ENCODE measurements around the gene PPP2R5D. TPM values are rescaled to one million over a fixed set of nuclear protein-coding genes. Genes with fewer than 3 reads are reported as not detected.

PPP2R5D gene
- total and polyA plus RNA-seq, 2 experiments from 2014 or later, result 30.8 to 35.2 TPM

DNA sequence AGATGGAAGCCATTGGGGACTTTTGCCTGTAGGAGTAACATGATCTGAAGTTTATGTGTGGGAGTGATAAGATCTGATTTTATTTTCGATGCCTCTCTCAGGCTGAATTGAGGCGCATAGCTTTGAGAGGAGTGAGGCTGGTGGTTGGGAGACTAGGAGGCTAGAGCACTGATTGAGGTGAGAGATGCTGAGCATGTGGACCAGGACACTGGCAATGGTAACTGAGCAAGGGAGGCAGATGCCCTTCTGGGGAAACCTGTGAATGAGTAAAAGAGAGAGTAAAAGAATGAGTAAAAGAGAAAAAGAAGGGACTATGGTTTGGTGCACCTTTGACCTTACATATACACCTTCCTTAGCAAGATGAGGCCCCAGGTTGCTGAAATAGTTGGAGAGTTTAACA is 40.1 kb downstream of the PPP2R5D start:
- Histone ChIP-seq H3K27me3 (no peaks in the 10 kb centered on the region), H3K27ac (no peak overlapping the region), H3K36me3 (replicated peaks; ENCODE audit: insufficient read depth, low read depth) (peaks cover 4% of the 10 kb centered on the region), H3K79me2 (peaks cover 36% of the 10 kb centered on the region), H3K4me3 (no peak overlapping the region), H3K9me2 (replicated peaks; ENCODE audit: insufficient read depth) (no peaks in the 10 kb centered on the region), H2AFZ (no peak overlapping the region), H3K4me1 (ENCODE audit: insufficient read depth) (peaks cover 15% of the 10 kb centered on the region), H3K4me2 (no peak overlapping the region), H4K20me1 (ENCODE audit: insufficient read depth, poor library complexity, severe bottlenecking) (peaks cover 4% of the 10 kb centered on the region), H3K9me3 (ENCODE audit: low read depth) (no peaks in the 10 kb centered on the region)
- WGBS (ENCODE audit: low lambda C conversion rate, missing lambda C conversion rate), result 93% methylated on average over 2 of the region's 2 CpGs
- TF ChIP-seq, protein P1, sequence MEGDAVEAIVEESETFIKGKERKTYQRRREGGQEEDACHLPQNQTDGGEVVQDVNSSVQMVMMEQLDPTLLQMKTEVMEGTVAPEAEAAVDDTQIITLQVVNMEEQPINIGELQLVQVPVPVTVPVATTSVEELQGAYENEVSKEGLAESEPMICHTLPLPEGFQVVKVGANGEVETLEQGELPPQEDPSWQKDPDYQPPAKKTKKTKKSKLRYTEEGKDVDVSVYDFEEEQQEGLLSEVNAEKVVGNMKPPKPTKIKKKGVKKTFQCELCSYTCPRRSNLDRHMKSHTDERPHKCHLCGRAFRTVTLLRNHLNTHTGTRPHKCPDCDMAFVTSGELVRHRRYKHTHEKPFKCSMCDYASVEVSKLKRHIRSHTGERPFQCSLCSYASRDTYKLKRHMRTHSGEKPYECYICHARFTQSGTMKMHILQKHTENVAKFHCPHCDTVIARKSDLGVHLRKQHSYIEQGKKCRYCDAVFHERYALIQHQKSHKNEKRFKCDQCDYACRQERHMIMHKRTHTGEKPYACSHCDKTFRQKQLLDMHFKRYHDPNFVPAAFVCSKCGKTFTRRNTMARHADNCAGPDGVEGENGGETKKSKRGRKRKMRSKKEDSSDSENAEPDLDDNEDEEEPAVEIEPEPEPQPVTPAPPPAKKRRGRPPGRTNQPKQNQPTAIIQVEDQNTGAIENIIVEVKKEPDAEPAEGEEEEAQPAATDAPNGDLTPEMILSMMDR (IDR thresholded peaks at IDR 0.05; ENCODE audit: poor library complexity), result no peak
- TF ChIP-seq EZH2 (IDR thresholded peaks at IDR 0.05; ENCODE audit: borderline replicate concordance) (no peak), EZH2phosphoT487 (IDR thresholded peaks at IDR 0.05; ENCODE audit: low read depth, severe bottlenecking, unreplicated experiment) (no peak)
- no peak for DNase-seq (ENCODE audit: low spot score)

DNA sequence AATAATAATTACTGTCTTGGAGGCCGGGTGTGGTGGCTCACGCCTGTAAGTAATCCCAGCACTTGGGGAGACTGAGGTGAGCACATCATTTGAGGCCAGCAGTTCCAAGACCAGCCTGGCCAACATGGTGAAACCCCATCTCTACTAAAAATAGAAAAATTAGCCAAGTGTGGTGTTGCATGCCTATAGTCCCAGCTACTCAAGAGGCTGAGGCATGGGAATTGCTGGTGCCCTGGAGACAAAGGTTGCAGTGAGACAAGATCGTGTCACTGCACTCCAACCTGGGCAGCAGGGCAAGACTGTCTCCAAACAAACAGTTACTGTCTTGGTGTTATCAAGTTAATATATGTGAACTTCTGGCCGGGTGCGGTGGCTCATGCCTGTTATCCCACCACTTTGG is 42.0 kb downstream of the PPP2R5D start:
- Histone ChIP-seq H3K4me2 (no peak overlapping the region), H2AFZ (no peak overlapping the region), H3K4me1 (ENCODE audit: insufficient read depth) (peaks cover 8% of the 10 kb centered on the region), H3K4me3 (no peak overlapping the region), H3K9me2 (replicated peaks; ENCODE audit: insufficient read depth) (no peaks in the 10 kb centered on the region), H4K20me1 (ENCODE audit: insufficient read depth, poor library complexity, severe bottlenecking) (peaks cover 4% of the 10 kb centered on the region), H3K36me3 (replicated peaks; ENCODE audit: insufficient read depth, low read depth) (peaks cover 4% of the 10 kb centered on the region), H3K79me2 (peaks cover 36% of the 10 kb centered on the region), H3K27me3 (no peaks in the 10 kb centered on the region), H3K27ac (no peak overlapping the region), H3K9me3 (ENCODE audit: low read depth) (no peaks in the 10 kb centered on the region)
- no peak for DNase-seq (ENCODE audit: low spot score)
- TF ChIP-seq EZH2phosphoT487 (IDR thresholded peaks at IDR 0.05; ENCODE audit: low read depth, severe bottlenecking, unreplicated experiment) (no peak), EZH2 (IDR thresholded peaks at IDR 0.05; ENCODE audit: borderline replicate concordance) (no peak)
- TF ChIP-seq, protein P1 (IDR thresholded peaks at IDR 0.05; ENCODE audit: poor library complexity), result no peak
- 94% methylated on average over 5 of the region's 5 CpGs for WGBS (ENCODE audit: low lambda C conversion rate, missing lambda C conversion rate)

GRCh38 chr6:43029120-43029519 is 44.8 kb downstream of the PPP2R5D start:
- TF ChIP-seq, protein P1 (IDR thresholded peaks at IDR 0.05; ENCODE audit: poor library complexity), result no peak
- no peak for TF ChIP-seq EZH2phosphoT487 (IDR thresholded peaks at IDR 0.05; ENCODE audit: low read depth, severe bottlenecking, unreplicated experiment)
- 92% methylated on average over 9 of the region's 9 CpGs for WGBS (ENCODE audit: low lambda C conversion rate, missing lambda C conversion rate)
- peaks cover 4% of the 10 kb centered on the region for H3K36me3 ChIP-seq (replicated peaks; ENCODE audit: insufficient read depth, low read depth)

GRCh38 chr6:43032326-43032725 is 48.0 kb downstream of the PPP2R5D start:
- H2AFZ ChIP-seq, result no peak overlapping the region
- no peak overlapping the region for H3K4me2 ChIP-seq
- no peaks in the 10 kb centered on the region for H3K27me3 ChIP-seq
- no peak overlapping the region for H3K4me3 ChIP-seq
- no peaks in the 10 kb centered on the region for H3K36me3 ChIP-seq (replicated peaks; ENCODE audit: insufficient read depth, low read depth)
- TF ChIP-seq, protein P1 (IDR thresholded peaks at IDR 0.05; ENCODE audit: poor library complexity), result no peak
- TF ChIP-seq EZH2phosphoT487 (IDR thresholded peaks at IDR 0.05; ENCODE audit: low read depth, severe bottlenecking, unreplicated experiment) (no peak), EZH2 (IDR thresholded peaks at IDR 0.05; ENCODE audit: borderline replicate concordance) (no peak)
- H3K27ac ChIP-seq, result no peak overlapping the region
- no peaks in the 10 kb centered on the region for H3K4me1 ChIP-seq (ENCODE audit: insufficient read depth)
- whole genome bisulfite sequencing (ENCODE audit: low lambda C conversion rate, missing lambda C conversion rate), result 93% methylated on average over 4 of the region's 4 CpGs
- H3K9me3 ChIP-seq (ENCODE audit: low read depth), result no peaks in the 10 kb centered on the region
- no peaks in the 10 kb centered on the region for H3K9me2 ChIP-seq (replicated peaks; ENCODE audit: insufficient read depth)
- no peaks in the 10 kb centered on the region for H3K79me2 ChIP-seq
- no peak for DNase-seq (ENCODE audit: low spot score)
- no peaks in the 10 kb centered on the region for H4K20me1 ChIP-seq (ENCODE audit: insufficient read depth, poor library complexity, severe bottlenecking)

More at GRCh38 chr6:43029120-43029519, 44.8 kb downstream of the PPP2R5D start:
- no peak overlapping the region for H2AFZ ChIP-seq
- no peaks in the 10 kb centered on the region for H3K9me3 ChIP-seq (ENCODE audit: low read depth)
- H3K79me2 ChIP-seq, result peaks cover 12% of the 10 kb centered on the region
- no peaks in the 10 kb centered on the region for H3K9me2 ChIP-seq (replicated peaks; ENCODE audit: insufficient read depth)
- DNase-seq (ENCODE audit: low spot score), result no peak
- H3K4me2 ChIP-seq, result no peak overlapping the region
- no peak overlapping the region for H3K27ac ChIP-seq
- H4K20me1 ChIP-seq (ENCODE audit: insufficient read depth, poor library complexity, severe bottlenecking), result no peaks in the 10 kb centered on the region
- no peaks in the 10 kb centered on the region for H3K4me1 ChIP-seq (ENCODE audit: insufficient read depth)
- no peaks in the 10 kb centered on the region for H3K27me3 ChIP-seq
- H3K4me3 ChIP-seq, result no peak overlapping the region
